Measurements from ENCODE around the gene EPN3. TPM values are rescaled to one million over a fixed set of nuclear protein-coding genes. Genes with fewer than 3 reads are reported as not detected.

Gene EPN3
- total RNA-seq, 2 donors from 2014 or later = 18.3 to 79.8 TPM

DNA sequence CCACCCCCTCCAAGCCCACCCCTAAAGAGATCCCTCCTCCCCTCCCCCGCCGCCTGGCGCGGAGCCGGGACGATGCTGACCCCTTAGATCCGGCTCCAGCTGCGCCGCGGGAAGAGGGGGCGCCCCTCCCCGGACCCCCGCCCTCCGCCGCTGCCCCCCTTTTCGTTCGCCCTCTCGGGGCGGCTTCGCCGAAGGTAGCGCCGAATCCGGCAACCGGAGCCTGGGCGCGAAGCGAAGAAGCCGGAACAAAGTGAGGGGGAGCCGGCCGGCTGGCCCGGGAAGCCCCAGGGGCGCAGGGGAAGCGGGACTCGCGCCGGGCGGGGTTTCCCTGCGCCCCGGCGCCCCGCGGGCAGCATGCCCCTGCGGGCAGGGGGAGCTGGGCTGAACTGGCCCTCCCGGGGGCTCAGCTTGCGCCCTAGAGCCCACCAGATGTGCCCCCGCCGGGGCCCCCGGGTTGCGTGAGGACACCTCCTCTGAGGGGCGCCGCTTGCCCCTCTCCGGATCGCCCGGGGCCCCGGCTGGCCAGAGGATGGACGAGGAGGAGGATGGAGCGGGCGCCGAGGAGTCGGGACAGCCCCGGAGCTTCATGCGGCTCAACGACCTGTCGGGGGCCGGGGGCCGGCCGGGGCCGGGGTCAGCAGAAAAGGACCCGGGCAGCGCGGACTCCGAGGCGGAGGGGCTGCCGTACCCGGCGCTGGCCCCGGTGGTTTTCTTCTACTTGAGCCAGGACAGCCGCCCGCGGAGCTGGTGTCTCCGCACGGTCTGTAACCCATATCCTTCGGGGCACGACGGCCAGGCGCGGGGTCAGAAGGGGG is 28.6 kb downstream of the EPN3 start:
- H3K27ac ChIP-seq = no peak overlapping the region
- H3K36me3 ChIP-seq = no peaks in the 10 kb centered on the region
- no peaks in the 10 kb centered on the region for H3K9me3 ChIP-seq
- peaks cover 58% of the 10 kb centered on the region for H3K27me3 ChIP-seq
- TF ChIP-seq, protein P1, sequence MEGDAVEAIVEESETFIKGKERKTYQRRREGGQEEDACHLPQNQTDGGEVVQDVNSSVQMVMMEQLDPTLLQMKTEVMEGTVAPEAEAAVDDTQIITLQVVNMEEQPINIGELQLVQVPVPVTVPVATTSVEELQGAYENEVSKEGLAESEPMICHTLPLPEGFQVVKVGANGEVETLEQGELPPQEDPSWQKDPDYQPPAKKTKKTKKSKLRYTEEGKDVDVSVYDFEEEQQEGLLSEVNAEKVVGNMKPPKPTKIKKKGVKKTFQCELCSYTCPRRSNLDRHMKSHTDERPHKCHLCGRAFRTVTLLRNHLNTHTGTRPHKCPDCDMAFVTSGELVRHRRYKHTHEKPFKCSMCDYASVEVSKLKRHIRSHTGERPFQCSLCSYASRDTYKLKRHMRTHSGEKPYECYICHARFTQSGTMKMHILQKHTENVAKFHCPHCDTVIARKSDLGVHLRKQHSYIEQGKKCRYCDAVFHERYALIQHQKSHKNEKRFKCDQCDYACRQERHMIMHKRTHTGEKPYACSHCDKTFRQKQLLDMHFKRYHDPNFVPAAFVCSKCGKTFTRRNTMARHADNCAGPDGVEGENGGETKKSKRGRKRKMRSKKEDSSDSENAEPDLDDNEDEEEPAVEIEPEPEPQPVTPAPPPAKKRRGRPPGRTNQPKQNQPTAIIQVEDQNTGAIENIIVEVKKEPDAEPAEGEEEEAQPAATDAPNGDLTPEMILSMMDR (IDR thresholded peaks at IDR 0.05) = no peak
- DNase-seq = no peak
- intact Hi-C loops (cut with DNase I) = no loop called here
- peak overlapping the region; percentile 39 for H3K4me3 ChIP-seq
- H3K4me1 ChIP-seq = peaks cover 22% of the 10 kb centered on the region
- no peak overlapping the region for H3K9ac ChIP-seq (ENCODE audit: low read depth in 2 of 2, low read length in 2 of 2)

DNA sequence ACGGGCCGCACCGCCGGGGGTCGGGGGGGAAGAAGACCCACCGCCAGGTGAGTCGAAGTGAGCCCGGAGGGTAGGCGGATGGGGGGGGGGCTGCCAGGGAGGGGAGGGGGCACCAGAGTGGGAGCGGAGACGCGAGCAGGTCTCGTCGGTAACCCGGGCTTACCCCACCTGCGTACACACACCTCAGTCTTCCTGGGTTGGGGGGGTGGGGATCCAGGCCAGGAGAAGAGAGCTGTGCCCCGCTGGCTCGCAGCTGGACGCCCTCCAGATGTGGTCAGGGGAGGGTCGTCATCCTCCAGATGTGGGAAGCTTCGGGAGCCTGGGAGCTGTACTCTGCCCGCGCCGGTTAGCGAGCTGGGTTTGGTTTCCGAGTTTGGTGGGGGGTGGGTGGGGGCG is 29.2 kb downstream of the EPN3 start:
- Histone ChIP-seq H3K9me3 (no peaks in the 10 kb centered on the region), H3K9ac (ENCODE audit: low read depth in 2 of 2, low read length in 2 of 2) (no peak overlapping the region), H3K4me1 (peaks cover 22% of the 10 kb centered on the region), H3K36me3 (no peaks in the 10 kb centered on the region), H3K27me3 (peaks cover 58% of the 10 kb centered on the region), H3K27ac (no peak overlapping the region), H3K4me3 (no peak overlapping the region)
- no peak for DNase-seq
- TF ChIP-seq, protein P1 (IDR thresholded peaks at IDR 0.05) = no peak
- intact Hi-C loops (cut with DNase I) = no loop called here

DNA sequence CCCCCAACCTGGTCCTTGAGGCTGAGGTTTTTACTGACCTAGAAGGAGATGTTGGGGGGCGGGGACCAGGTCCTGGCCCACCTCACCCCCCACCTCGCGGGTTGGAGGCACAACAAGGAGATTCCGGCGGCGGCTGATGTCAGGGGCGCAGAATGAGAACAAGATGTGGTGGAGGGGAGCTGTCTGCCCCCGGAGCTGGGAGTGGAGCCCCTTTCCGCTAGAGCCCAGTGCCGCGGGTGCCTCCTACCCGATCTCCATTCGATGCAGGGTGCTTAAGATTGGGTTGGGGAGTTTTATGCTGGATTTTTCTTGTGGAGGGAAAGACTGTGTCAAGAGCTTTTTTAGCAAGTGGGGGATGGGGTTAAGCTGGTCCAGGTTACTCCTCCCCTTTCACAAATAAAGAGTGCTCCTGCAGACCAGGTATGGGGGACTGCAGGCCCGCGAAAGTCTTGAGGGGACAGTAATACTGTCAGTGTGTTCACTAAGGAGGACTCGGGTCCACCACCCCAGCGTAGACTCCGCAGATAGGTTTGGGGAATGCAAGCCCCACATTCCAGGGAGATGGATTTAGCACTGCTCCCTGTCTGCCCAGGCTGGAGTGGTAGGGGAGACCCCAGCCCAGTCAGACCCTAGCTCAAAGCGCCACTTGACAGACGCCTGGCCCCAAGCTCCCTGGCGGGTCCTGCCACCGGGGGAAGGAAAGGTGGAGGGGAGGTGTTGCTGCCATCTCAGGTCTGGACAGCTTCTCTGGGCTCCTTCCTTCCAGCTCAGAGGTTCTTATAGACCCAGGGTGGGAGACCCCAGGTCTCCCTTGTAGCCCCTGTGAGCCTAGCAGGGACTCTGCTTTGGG is 29.9 kb downstream of the EPN3 start:
- H3K9me3 ChIP-seq = no peaks in the 10 kb centered on the region
- H3K27ac ChIP-seq = no peak overlapping the region
- intact Hi-C loops (cut with DNase I) = no loop called here
- H3K36me3 ChIP-seq = no peaks in the 10 kb centered on the region
- H3K4me3 ChIP-seq = no peak overlapping the region
- peaks cover 22% of the 10 kb centered on the region for H3K4me1 ChIP-seq
- TF ChIP-seq, protein P1 (IDR thresholded peaks at IDR 0.05) = no peak
- no peak overlapping the region for H3K9ac ChIP-seq (ENCODE audit: low read depth in 2 of 2, low read length in 2 of 2)
- H3K27me3 ChIP-seq = peaks cover 58% of the 10 kb centered on the region
- no peak for DNase-seq

- intact Hi-C loops (cut with DNase I) = no loop called here
- no peaks in the 10 kb centered on the region for H3K36me3 ChIP-seq
- no peaks in the 10 kb centered on the region for H3K9me3 ChIP-seq
- TF ChIP-seq, protein P1 (IDR thresholded peaks at IDR 0.05) = no peak
- no peak overlapping the region for H3K9ac ChIP-seq (ENCODE audit: low read depth in 2 of 2, low read length in 2 of 2)
- DNase-seq = no peak
- no peak overlapping the region for H3K4me3 ChIP-seq
- no peak overlapping the region for H3K27ac ChIP-seq
- H3K27me3 ChIP-seq = peaks cover 58% of the 10 kb centered on the region
- H3K4me1 ChIP-seq = peaks cover 22% of the 10 kb centered on the region
Measured at GRCh38 chr17:50563092-50563511, 30.6 kb downstream of the EPN3 start.

GRCh38 chr17:50564916-50565315 is 32.4 kb downstream of the EPN3 start:
- Histone ChIP-seq H3K4me1 (peaks cover 12% of the 10 kb centered on the region), H3K9me3 (no peaks in the 10 kb centered on the region), H3K36me3 (no peaks in the 10 kb centered on the region), H3K27me3 (peaks cover 41% of the 10 kb centered on the region), H3K9ac (ENCODE audit: low read depth in 2 of 2, low read length in 2 of 2) (no peak overlapping the region), H3K4me3 (no peak overlapping the region), H3K27ac (no peak overlapping the region)
- DNase-seq = peak; percentile 56
- intact Hi-C loops (cut with DNase I) = no loop called here
- TF ChIP-seq, protein P1 (IDR thresholded peaks at IDR 0.05) = no peak
